ENCODE measurements around the gene AEBP2. TPM values are rescaled to one million over a fixed set of nuclear protein-coding genes. Genes with fewer than 3 reads are reported as not detected.

The AEBP2 gene
- total RNA-seq, 4 donors from 2014 or later, result 9.2 to 22.2 (median 13.2) TPM

DNA sequence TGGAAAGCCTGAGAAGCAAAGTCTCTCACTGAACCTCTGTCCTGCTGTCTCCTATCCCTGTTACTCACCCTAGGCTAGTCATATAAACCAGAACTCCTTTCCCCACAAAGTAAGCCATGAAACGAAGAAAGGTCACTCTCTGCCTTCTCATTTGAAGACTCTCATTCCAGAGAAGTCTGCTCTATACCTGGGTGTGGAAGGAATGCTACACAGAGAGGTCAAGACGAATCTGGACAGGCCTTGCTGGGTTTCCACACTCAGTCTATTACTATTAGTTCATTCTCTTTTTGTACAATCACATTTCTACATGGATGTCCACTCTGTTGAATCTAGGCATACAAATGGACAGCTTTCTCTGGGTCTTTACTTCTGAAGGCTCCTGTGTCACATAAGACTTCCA, 2.4 kb upstream of the AEBP2 start:
- intact Hi-C loops (cut with DNase I; ENCODE audit: low total_unique reads), result no loop called here
- in situ Hi-C loops (cut with MboI; ENCODE audit: low sequenced_read_pairs in 4 of 4), result no loop called here
- Histone ChIP-seq H3K36me3 (no peaks in the 10 kb centered on the region), H3K27me3 (no peaks in the 10 kb centered on the region), H3K4me3 (no peak overlapping the region), H3K27ac (no peak overlapping the region), H3K9me3 (no peaks in the 10 kb centered on the region), H3K4me1 (peaks cover 8 to 10% of the 10 kb centered on the region in 2 donors)
- ATAC-seq (no peak), DNase-seq (no peak)
- no peak for TF ChIP-seq POLR2A (IDR thresholded peaks at IDR 0.05)
- TF ChIP-seq, protein P1, sequence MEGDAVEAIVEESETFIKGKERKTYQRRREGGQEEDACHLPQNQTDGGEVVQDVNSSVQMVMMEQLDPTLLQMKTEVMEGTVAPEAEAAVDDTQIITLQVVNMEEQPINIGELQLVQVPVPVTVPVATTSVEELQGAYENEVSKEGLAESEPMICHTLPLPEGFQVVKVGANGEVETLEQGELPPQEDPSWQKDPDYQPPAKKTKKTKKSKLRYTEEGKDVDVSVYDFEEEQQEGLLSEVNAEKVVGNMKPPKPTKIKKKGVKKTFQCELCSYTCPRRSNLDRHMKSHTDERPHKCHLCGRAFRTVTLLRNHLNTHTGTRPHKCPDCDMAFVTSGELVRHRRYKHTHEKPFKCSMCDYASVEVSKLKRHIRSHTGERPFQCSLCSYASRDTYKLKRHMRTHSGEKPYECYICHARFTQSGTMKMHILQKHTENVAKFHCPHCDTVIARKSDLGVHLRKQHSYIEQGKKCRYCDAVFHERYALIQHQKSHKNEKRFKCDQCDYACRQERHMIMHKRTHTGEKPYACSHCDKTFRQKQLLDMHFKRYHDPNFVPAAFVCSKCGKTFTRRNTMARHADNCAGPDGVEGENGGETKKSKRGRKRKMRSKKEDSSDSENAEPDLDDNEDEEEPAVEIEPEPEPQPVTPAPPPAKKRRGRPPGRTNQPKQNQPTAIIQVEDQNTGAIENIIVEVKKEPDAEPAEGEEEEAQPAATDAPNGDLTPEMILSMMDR (IDR thresholded peaks at IDR 0.05 in 4 of 5, conservative IDR thresholded peaks at IDR 0.05 in 1 of 5), result no peak

DNA sequence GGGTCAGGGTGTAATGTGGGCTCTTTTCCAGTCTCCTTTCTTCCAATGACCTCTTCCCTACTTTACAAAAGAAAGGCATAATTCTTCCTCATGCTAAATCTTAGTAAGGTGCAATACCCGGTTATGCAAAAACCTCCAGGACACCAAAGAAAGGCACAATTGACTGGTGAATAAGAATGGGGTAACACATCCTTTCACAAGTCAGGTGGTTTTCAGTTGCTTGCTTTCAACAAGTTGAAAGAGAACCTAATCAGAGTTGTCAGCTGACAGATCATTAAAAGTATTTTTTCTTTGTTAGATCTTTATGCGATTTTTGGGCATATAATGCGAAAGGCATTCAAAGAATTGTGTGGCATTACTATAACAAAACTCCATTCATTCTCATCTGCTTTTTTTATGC, 1.3 kb upstream of the AEBP2 start:
- ATAC-seq (no peak), DNase-seq (no peak)
- Histone ChIP-seq H3K9me3 (no peaks in the 10 kb centered on the region), H3K4me1 (peaks cover 11 to 13% of the 10 kb centered on the region in 2 donors), H3K4me3 (no peak overlapping the region), H3K36me3 (no peaks in the 10 kb centered on the region), H3K27me3 (no peaks in the 10 kb centered on the region), H3K27ac (peak overlapping the region in 1 of 4 donors; percentile 4)
- in situ Hi-C loops (cut with MboI; ENCODE audit: low sequenced_read_pairs in 4 of 4) (no loop called here), intact Hi-C loops (cut with DNase I; ENCODE audit: low total_unique reads) (no loop called here)
- no peak for TF ChIP-seq POLR2A (IDR thresholded peaks at IDR 0.05)
- TF ChIP-seq, protein P1 (IDR thresholded peaks at IDR 0.05 in 4 of 5, conservative IDR thresholded peaks at IDR 0.05 in 1 of 5), result no peak

DNA sequence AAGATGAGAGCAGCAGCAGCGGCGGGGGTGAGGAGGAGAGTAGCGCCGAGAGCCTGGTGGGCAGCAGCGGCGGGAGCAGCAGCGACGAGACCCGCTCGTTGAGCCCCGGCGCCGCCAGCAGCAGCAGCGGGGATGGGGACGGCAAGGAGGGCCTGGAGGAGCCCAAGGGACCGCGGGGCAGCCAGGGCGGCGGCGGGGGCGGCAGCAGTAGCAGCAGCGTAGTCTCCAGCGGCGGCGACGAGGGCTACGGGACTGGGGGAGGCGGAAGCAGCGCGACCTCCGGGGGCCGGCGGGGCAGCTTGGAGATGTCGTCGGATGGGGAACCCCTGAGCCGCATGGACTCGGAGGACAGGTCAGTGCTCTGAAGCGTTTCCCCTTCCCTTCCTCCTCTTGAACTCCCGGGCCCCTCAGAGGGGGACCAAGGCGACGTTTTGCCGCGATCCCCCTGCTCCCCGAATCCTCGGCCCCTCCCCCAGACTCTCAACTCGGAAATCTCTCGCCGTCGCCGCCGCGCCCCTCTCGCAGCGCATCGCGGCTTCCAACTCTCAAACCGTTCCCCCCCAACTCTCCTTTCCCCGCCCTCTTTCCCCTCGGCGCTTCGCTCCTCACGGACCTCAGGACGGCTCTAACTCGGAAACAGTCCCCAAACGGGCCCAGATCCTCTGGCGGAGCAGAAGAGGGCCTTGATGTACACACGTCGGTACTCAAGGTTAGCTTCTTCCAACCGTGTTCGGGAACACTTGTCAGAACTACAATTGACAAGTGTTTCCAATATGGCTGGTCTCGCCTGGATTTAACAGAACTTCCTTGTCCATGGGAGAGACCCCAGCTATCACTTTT, 947 bp downstream of the AEBP2 start:
- H3K4me1 ChIP-seq, result peaks cover 21 to 27% of the 10 kb centered on the region in 2 donors
- DNase-seq (peak; percentile 21 to 22), ATAC-seq (peak; percentile 47 to 52)
- peak overlapping the region; percentile 83 to 99 (median 93) for H3K4me3 ChIP-seq
- peak overlapping the region; percentile 85 to 94 (median 90) for H3K27ac ChIP-seq
- intact Hi-C loops (cut with DNase I; ENCODE audit: low total_unique reads), result loop anchor here (2.0 kb wide), 1 partner anchor 107 kb away; no protein-coding TSS in a partner anchor
- no peaks in the 10 kb centered on the region for H3K36me3 ChIP-seq
- no peaks in the 10 kb centered on the region for H3K9me3 ChIP-seq
- no peaks in the 10 kb centered on the region for H3K27me3 ChIP-seq
- TF ChIP-seq, protein P1 (IDR thresholded peaks at IDR 0.05 in 4 of 5, conservative IDR thresholded peaks at IDR 0.05 in 1 of 5), result no peak
- TF ChIP-seq POLR2A (IDR thresholded peaks at IDR 0.05), result peak in 1 of 2 donors; percentile 5
- in situ Hi-C loops (cut with MboI; ENCODE audit: low sequenced_read_pairs in 4 of 4), result no loop called here

DNA sequence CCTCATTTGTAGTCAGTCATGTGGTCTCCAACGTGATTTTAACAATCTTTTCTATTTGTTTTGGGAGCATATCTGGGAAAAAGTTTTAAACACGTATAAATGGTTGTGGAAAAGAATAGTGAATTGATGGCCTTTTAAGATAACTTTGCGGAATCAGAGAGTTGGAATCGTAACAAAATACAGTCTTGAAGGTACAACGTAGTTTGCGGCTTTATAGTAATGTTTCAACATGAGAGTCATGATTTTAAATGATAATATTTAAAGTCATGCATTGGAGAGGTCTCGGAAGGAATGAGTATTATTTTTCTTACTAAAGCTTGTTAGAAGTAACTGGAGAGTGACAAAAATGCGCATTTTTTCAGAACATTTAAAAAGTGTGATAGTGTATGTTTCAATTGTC, 1.6 kb downstream of the AEBP2 start:
- H3K36me3 ChIP-seq, result no peaks in the 10 kb centered on the region
- no peaks in the 10 kb centered on the region for H3K27me3 ChIP-seq
- peaks cover 21 to 27% of the 10 kb centered on the region in 2 donors for H3K4me1 ChIP-seq
- intact Hi-C loops (cut with DNase I; ENCODE audit: low total_unique reads), result loop anchor here (2.0 kb wide), 1 partner anchor 106 kb away; no protein-coding TSS in a partner anchor
- DNase-seq, result no peak
- peak overlapping the region; percentile 83 to 99 (median 93) for H3K4me3 ChIP-seq
- H3K27ac ChIP-seq, result peak overlapping the region; percentile 85 to 94 (median 90)
- H3K9me3 ChIP-seq, result no peaks in the 10 kb centered on the region
- TF ChIP-seq POLR2A (IDR thresholded peaks at IDR 0.05), result no peak
- no peak for ATAC-seq
- in situ Hi-C loops (cut with MboI; ENCODE audit: low sequenced_read_pairs in 4 of 4), result no loop called here

DNA sequence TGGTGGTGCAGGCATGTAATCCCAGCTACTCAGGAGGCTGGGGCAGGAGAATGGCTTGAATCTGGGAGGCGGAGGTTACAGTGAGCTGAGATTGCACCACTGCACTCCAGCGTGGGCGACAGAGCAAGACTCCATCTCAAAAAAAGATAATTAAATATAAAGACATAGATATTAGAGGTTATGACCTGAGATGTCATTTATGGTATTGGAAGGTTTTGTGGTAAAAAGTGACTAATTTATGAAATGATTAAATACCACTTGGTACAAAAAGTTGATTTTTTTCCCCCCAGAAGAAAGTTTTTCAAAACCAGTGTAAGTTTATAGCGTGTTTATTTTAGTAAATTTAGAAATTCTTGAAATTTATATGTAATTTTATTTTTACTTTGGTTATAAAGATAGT, 4.3 kb downstream of the AEBP2 start:
- H3K4me1 ChIP-seq, result peaks cover 21 to 27% of the 10 kb centered on the region in 2 donors
- in situ Hi-C loops (cut with MboI; ENCODE audit: low sequenced_read_pairs in 4 of 4), result no loop called here
- no peaks in the 10 kb centered on the region for H3K9me3 ChIP-seq
- DNase-seq (no peak), ATAC-seq (no peak)
- intact Hi-C loops (cut with DNase I; ENCODE audit: low total_unique reads), result no loop called here
- H3K36me3 ChIP-seq, result no peaks in the 10 kb centered on the region
- H3K27me3 ChIP-seq, result no peaks in the 10 kb centered on the region
- no peak for TF ChIP-seq POLR2A (IDR thresholded peaks at IDR 0.05)
- TF ChIP-seq, protein P1 (IDR thresholded peaks at IDR 0.05 in 4 of 5, conservative IDR thresholded peaks at IDR 0.05 in 1 of 5), result no peak
- no peak overlapping the region for H3K4me3 ChIP-seq
- H3K27ac ChIP-seq, result no peak overlapping the region

All from gastrocnemius medialis (tissue), 4 donors.